GM13977 (cell line): ENCODE measurements around the gene L1CAM.
A peak's percentile ranks its signal among the peaks of the same experiment; 100 is the strongest.

Experiments
- DNase-seq: peaks from one replicate; pipeline ENCODE4 v3.0.0; 2012; ENCODE audit warnings: low spot score
- in situ Hi-C: fragments of 300-500 bp; cut with MboI; formaldehyde crosslinking; loops from one replicate; pipeline ENCODE4 v1.12.0; 2022; ENCODE audit warnings: low sequenced_read_pairs, low pct_unique_long_range_greater_than_20kb, mixed read lengths, inconsistent platforms; ENCODE audit not compliant: unreplicated experiment
- TF ChIP-seq, protein P1 (sequence below): IDR thresholded peaks from 2 replicates; pipeline ENCODE4 v1.5.1; 2012; ENCODE audit warnings: mild to moderate bottlenecking, control low read depth; ENCODE audit not compliant: insufficient read depth; ENCODE audit errors: extremely low read depth, missing control alignments

Gene L1CAM

DNA sequence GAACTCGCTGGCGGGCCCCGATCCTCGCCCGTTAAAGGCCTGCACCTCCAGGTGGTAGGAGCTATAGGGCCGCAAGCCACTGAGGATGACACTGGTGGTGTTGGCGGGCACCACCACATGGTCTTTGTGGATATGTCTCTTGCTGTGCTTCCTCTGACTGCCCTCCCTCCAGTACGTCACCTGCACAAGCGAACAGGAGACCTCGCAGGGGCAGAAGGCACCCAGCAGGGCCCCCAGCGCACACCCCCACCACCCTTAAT lies 20.7 kb downstream of the L1CAM start:
- TF ChIP-seq, protein P1, sequence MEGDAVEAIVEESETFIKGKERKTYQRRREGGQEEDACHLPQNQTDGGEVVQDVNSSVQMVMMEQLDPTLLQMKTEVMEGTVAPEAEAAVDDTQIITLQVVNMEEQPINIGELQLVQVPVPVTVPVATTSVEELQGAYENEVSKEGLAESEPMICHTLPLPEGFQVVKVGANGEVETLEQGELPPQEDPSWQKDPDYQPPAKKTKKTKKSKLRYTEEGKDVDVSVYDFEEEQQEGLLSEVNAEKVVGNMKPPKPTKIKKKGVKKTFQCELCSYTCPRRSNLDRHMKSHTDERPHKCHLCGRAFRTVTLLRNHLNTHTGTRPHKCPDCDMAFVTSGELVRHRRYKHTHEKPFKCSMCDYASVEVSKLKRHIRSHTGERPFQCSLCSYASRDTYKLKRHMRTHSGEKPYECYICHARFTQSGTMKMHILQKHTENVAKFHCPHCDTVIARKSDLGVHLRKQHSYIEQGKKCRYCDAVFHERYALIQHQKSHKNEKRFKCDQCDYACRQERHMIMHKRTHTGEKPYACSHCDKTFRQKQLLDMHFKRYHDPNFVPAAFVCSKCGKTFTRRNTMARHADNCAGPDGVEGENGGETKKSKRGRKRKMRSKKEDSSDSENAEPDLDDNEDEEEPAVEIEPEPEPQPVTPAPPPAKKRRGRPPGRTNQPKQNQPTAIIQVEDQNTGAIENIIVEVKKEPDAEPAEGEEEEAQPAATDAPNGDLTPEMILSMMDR: no peak
- in situ Hi-C loops: no loop called here
- DNase-seq: peak; percentile 17

DNA sequence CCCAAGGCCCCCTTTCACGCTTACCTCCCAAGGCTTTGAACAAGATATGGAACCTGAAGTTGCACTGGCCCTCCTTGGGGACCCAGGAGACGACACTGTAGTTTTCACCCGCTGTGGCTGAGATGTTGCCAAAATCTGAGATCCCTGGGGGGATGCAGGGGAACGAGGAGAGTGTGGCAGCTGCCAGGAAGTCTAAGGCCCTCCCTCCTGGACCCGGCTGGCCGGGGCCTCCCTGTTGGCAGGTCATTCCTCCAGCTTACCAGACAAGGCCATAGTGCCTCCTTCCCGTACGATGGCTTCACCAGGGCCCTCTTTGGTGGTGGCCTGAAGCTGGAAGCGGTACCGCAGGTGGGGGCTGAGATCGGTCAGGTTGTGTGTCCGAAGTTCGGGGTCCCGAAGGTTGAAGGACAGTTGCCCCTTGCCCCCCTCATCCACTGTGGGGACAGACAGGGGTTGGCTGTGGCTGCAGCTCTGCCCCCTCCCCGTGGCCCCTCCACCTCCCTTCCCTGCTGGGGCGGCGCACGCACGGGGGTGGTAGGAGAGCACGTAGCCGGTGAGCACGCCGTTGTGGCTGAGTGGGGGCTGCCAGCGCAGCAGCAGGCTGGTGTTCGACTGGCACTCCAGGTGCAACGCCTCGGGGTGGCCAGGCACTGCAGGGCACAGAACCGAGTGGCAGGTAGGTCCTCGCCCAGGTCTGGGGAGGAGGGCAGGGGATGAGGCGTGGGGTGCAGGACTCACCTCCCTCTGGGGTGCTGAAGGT lies 21.2 kb downstream of the L1CAM start:
- TF ChIP-seq, protein P1: no peak
- in situ Hi-C loops: no loop called here
- DNase-seq: peak; percentile 12

DNA sequence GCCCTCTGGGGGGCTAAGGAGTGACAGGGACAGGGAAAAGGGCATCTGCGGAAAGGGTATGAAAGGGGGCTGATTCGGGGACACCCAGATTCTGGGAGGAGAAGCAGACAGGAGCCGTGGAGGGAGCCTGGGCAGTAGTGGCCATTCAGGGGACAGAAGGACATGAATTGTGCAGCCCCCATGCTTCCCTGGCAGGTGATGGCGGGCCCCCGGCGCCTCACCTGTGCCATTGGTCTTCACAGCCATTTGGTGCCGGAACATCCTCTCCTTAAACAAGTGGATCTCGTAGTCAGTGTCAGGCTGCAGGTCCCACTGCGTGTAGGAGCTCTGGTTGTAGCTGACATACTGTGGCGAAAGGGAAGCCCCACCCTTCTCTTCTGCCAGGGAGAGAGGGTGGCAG lies 21.9 kb downstream of the L1CAM start:
- DNase-seq: peak; percentile 17
- in situ Hi-C loops: no loop called here
- TF ChIP-seq, protein P1: no peak

DNA sequence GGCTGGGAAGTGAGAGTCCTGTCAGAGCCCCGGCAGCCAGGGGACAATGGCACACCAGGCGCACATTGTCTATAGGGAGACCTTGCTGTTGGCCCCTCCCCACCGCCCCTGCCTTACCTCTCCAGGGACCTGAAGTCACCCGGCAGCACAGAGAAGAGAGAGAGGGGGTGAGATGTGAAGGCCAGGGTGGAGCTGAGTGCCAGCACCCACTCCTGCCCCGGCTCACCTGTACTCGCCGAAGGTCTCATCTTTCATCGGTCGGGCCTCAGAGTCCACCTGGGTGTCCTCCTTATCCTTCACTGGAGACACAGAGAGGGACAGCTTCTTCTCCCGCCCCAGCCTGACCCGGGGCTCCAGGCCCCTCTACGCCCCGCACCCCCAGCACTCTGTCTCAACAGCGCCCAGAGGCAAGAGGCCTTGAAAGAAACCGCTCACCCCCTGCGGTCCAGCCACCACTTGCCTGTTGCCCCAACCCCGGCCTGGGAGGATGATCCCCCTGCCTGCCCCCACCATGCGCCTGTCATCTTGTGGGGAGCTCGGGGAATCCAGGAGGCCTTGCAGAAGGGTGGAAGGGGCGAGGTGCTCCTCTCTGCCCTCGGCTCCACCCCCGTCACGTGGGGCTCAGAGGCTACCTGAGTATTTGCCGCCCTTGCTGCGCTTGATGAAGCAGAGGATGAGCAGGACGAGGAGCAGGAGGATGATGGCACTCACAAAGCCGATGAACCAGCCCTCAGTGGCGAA lies 22.6 kb downstream of the L1CAM start:
- peak; percentile 16 for DNase-seq
- TF ChIP-seq, protein P1: no peak
- in situ Hi-C loops: no loop called here

DNA sequence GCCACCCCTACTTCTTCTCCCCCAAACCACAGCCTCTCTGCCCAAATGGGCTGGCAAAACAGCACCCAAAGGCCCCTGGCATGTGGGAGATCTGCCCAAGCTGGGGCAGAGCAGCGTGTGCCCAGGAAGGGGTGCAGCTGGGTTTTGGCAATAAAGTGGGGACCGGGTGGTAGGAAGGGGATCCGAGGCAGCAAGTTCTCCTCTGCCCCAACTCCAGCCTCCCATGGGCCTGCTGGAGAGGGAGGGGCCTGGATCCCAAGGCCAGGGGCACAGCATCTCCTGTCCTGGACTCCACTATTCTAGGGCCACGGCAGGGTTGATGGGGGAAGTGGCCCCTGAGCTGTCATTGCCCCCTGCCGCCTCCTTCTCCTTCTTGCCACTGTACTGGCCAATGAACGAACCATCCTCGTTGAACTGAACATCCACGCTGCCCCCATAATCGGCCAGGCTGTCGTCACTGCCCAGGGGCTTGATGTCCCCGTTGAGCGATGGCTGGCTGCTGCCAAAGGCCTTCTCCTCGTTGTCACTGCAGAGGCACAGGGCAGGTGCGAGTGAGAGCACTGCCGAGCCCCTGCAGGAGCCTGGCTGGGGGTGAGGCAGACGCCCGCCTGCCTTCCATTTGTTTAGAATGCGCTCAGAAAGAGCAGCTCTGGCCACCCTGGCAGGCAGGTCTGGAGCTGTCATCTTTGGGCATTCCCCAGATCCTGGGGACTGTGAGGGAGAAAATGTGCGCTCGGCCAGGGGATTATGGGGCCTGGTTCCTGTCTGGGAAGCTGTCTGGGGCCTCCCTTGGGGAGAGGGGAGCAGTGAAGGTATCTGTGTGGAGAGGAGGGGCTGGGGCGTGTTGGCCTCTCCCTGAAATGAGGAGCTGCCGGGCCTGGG lies 23.4 kb downstream of the L1CAM start:
- TF ChIP-seq, protein P1: no peak
- in situ Hi-C loops: no loop called here
- DNase-seq: peak; percentile 24

DNA sequence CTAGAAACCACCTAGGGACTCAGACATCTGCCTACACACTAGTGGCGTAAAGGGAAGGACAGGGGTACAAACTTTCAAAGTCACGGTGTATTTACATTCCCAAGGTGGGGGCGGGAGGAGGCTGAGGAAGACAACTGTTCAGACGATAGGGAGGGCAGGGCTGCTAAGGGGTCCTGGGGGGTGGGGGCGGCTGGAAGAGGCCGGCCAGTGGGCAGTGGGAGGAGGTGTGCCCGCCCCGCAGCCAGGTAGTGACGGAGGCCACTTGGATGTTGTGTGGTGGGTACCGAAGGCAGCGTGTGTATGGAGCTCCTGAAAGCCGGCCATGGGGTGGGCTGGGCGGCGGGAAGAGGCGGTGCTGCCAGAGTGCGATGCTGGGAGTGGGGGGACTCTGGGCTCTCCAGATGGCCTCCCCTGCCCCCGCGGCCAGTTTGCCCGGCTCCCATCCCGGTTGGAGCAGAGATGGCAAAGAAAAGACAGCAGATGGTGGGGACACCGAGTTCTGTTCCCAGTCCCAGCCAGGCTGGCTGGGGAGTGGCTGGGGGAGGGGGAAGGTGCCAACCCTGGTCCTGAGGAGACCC lies 24.2 kb downstream of the L1CAM start:
- TF ChIP-seq, protein P1: no peak
- in situ Hi-C loops: no loop called here
- DNase-seq: no peak
